ENCODE results near the gene CDCA7L. TPM values are rescaled to one million over a fixed set of nuclear protein-coding genes. Genes with fewer than 3 reads are reported as not detected.

Gene CDCA7L
- total RNA-seq, 1 experiment from 2014 or later, result 59.9 TPM

GRCh38 chr7:21883069-21883468, 62.6 kb downstream of the CDCA7L start:
- Histone ChIP-seq H3F3A (ENCODE audit: low read length, unreplicated experiment) (no peaks in the 10 kb centered on the region), H3K4me1 (ENCODE audit: insufficient read depth, low read length) (peaks cover 6% of the 10 kb centered on the region; the same call in 1 of the 2 replicates), H3K36me3 (ENCODE audit: low read depth, low read length) (no peaks in the 10 kb centered on the region), H3K4me3 (ENCODE audit: low read length) (no peak overlapping the region), H3K9me2 (replicated peaks; ENCODE audit: low read length) (no peaks in the 10 kb centered on the region), H3K27ac (ENCODE audit: low read length) (0 out of 2 replicates have a peak overlapping the region, but pooled peaks have one; percentile 21), H3K27me3 (ENCODE audit: low read length) (no peaks in the 10 kb centered on the region), H3K9me3 (ENCODE audit: low read length) (no peaks in the 10 kb centered on the region), H3K79me2 (ENCODE audit: low read length) (no peaks in the 10 kb centered on the region), H2AFZ (ENCODE audit: low read length) (no peak overlapping the region), H3K4me2 (ENCODE audit: low read length) (no peak overlapping the region), H3K9ac (ENCODE audit: low read length) (no peak overlapping the region), H4K20me1 (ENCODE audit: low read length) (no peaks in the 10 kb centered on the region)
- TF ChIP-seq CTCF (conservative IDR thresholded peaks at IDR 0.05; ENCODE audit: low read depth, low read length), result no peak
- TF ChIP-seq EZH2 (IDR thresholded peaks at IDR 0.05; ENCODE audit: low read length, unreplicated experiment), result no peak
- no peak for TF ChIP-seq EZH2phosphoT487 (IDR thresholded peaks at IDR 0.05; ENCODE audit: borderline replicate concordance, low read length)
- ChIA-PET POLR2A (ENCODE audit: unreplicated experiment) (no interaction called here), CTCF (interaction anchor here (0.6 kb wide), 2 partner anchors 88 to 785 kb away, joined by 3 read pairs; no protein-coding TSS in a partner anchor)
- intact Hi-C loops (cut with micrococcal nuclease), result no loop called here
- no peak for ATAC-seq
- BruUV-seq (replicated peaks), result no TSS peak
- no peak for DNase-seq

- BruUV-seq (replicated peaks), result no TSS peak
Measured at GRCh38 chr7:21869785-21870402, 75.8 kb downstream of the CDCA7L start.

More at GRCh38 chr7:21869785-21870402, 75.8 kb downstream of the CDCA7L start:
- ATAC-seq (peak; percentile 49), DNase-seq (peak; percentile 28)
- ChIA-PET POLR2A (ENCODE audit: unreplicated experiment) (no interaction called here), CTCF (no interaction called here)
- H3K9ac ChIP-seq (ENCODE audit: low read length), result no peak overlapping the region
- H3K36me3 ChIP-seq (ENCODE audit: low read depth, low read length), result no peaks in the 10 kb centered on the region
- H3K27ac ChIP-seq (ENCODE audit: low read length), result no peak overlapping the region
- H3K4me1 ChIP-seq (ENCODE audit: insufficient read depth, low read length), result peaks cover 12% of the 10 kb centered on the region
- no peaks in the 10 kb centered on the region for H3K9me3 ChIP-seq (ENCODE audit: low read length)
- H3K79me2 ChIP-seq (ENCODE audit: low read length), result no peaks in the 10 kb centered on the region
- H3K27me3 ChIP-seq (ENCODE audit: low read length), result no peaks in the 10 kb centered on the region
- no peak overlapping the region for H3K4me3 ChIP-seq (ENCODE audit: low read length)
- H3K4me2 ChIP-seq (ENCODE audit: low read length), result no peak overlapping the region
- TF ChIP-seq CTCF (conservative IDR thresholded peaks at IDR 0.05; ENCODE audit: low read depth, low read length), result no peak
- TF ChIP-seq EZH2phosphoT487 (IDR thresholded peaks at IDR 0.05; ENCODE audit: borderline replicate concordance, low read length), result no peak
- TF ChIP-seq EZH2 (IDR thresholded peaks at IDR 0.05; ENCODE audit: low read length, unreplicated experiment), result no peak
- H2AFZ ChIP-seq (ENCODE audit: low read length), result no peak overlapping the region; the same call in 1 of the 2 replicates
- H4K20me1 ChIP-seq (ENCODE audit: low read length), result no peaks in the 10 kb centered on the region
- no peaks in the 10 kb centered on the region for H3K9me2 ChIP-seq (replicated peaks; ENCODE audit: low read length)
- H3F3A ChIP-seq (ENCODE audit: low read length, unreplicated experiment), result no peaks in the 10 kb centered on the region
- intact Hi-C loops (cut with micrococcal nuclease), result no loop called here

Measured in PC-3 (cell line).